ENCODE results near the gene FAAH2.

GRCh38 chrX:57282568-57282967, 3.9 kb upstream of the FAAH2 start:
- TF ChIP-seq CTCF (IDR thresholded peaks at IDR 0.05), result no peak
- no peak for TF ChIP-seq ZFX (IDR thresholded peaks at IDR 0.05; ENCODE audit: borderline replicate concordance)
